Measurements from ENCODE around the gene ANK2. TPM values are rescaled to one million over a fixed set of nuclear protein-coding genes. Genes with fewer than 3 reads are reported as not detected.

Gene ANK2
- total RNA-seq, 8 experiments from 2014 or later: 46.7 to 361 (median 116) TPM

- Histone ChIP-seq H3K4me3 (no peak overlapping the region), H3K27ac (no peak overlapping the region), H3K4me1 (replicated peaks in 1 of 2) (no peaks in the 10 kb centered on the region)
- 51 to 93% (median 71%) methylated on average over 4 to 7 of the region's 7 CpGs; no CpG with 5 or more reads in 1 of the 10 experiments for whole genome bisulfite sequencing, 10 experiments
- in situ Hi-C loops (cut with MboI; ENCODE audit: low pct_unique_long_range_greater_than_20kb in 2 of 9, low sequenced_read_pairs in 9 of 9, unreplicated experiment in 9 of 9): no loop called here
- ATAC-seq (replicated peaks in 6 of 8): no peak
Observed at GRCh38 chr4:113270520-113271319, 221.3 kb downstream of the ANK2 start.

GRCh38 chr4:113272523-113272922 is 223.1 kb downstream of the ANK2 start:
- H3K27ac ChIP-seq: no peak overlapping the region
- H3K4me3 ChIP-seq: no peak overlapping the region
- ATAC-seq (replicated peaks in 6 of 8): no peak
- no peaks in the 10 kb centered on the region for H3K4me1 ChIP-seq (replicated peaks in 1 of 2)
- in situ Hi-C loops (cut with MboI; ENCODE audit: low pct_unique_long_range_greater_than_20kb in 2 of 9, low sequenced_read_pairs in 9 of 9, unreplicated experiment in 9 of 9): no loop called here

GRCh38 chr4:113273721-113274220 is 224.3 kb downstream of the ANK2 start:
- in situ Hi-C loops (cut with MboI; ENCODE audit: low pct_unique_long_range_greater_than_20kb in 2 of 9, low sequenced_read_pairs in 9 of 9, unreplicated experiment in 9 of 9): no loop called here
- Histone ChIP-seq H3K4me1 (replicated peaks in 1 of 2) (no peaks in the 10 kb centered on the region), H3K4me3 (no peak overlapping the region), H3K27ac (no peak overlapping the region)
- no peak for ATAC-seq (replicated peaks in 6 of 8)

- Histone ChIP-seq H3K4me1 (replicated peaks in 1 of 2) (no peaks in the 10 kb centered on the region), H3K4me3 (no peak overlapping the region), H3K27ac (no peak overlapping the region)
- 9 to 100% (median 70%) methylated on average over 3 to 7 of the region's 7 CpGs; no CpG with 5 or more reads in 1 of the 10 experiments for WGBS, 10 experiments
- in situ Hi-C loops (cut with MboI; ENCODE audit: low pct_unique_long_range_greater_than_20kb in 2 of 9, low sequenced_read_pairs in 9 of 9, unreplicated experiment in 9 of 9): loop anchor here in 2 of 9 experiments (25.0 kb wide), 1 partner anchor 164 kb away; no protein-coding TSS in a partner anchor
- ATAC-seq (replicated peaks in 6 of 8): no peak
Observed at GRCh38 chr4:113276464-113277170, 227.2 kb downstream of the ANK2 start.

- Histone ChIP-seq H3K4me3 (no peak overlapping the region), H3K4me1 (replicated peaks in 1 of 2) (no peaks in the 10 kb centered on the region), H3K27ac (no peak overlapping the region)
- 2 to 54% (median 34%) methylated on average over 4 to 8 of the region's 8 CpGs for WGBS, 10 experiments
- ATAC-seq (replicated peaks in 6 of 8): peak; percentile 79 to 99 (median 95)
- in situ Hi-C loops (cut with MboI; ENCODE audit: low pct_unique_long_range_greater_than_20kb in 2 of 9, low sequenced_read_pairs in 9 of 9, unreplicated experiment in 9 of 9): loop anchor here in 2 of 9 experiments (25.0 kb wide), 1 partner anchor 166 kb away; no protein-coding TSS in a partner anchor
Observed at GRCh38 chr4:113278324-113278934, 229.0 kb downstream of the ANK2 start.

GRCh38 chr4:113285501-113285900 is 236.0 kb downstream of the ANK2 start:
- 90 to 100% (median 94%) methylated on average over 1 to 4 of the region's 4 CpGs; no CpG with 5 or more reads in 3 of the 10 experiments for WGBS, 10 experiments
- ATAC-seq (replicated peaks in 6 of 8): peak in 1 of 8 experiments; percentile 63
- Histone ChIP-seq H3K4me3 (no peak overlapping the region), H3K27ac (no peak overlapping the region), H3K4me1 (replicated peaks in 1 of 2) (no peaks in the 10 kb centered on the region)
- in situ Hi-C loops (cut with MboI; ENCODE audit: low pct_unique_long_range_greater_than_20kb in 2 of 9, low sequenced_read_pairs in 9 of 9, unreplicated experiment in 9 of 9): loop anchor here in 2 of 9 experiments (25.0 kb wide), 1 partner anchor 173 kb away; no protein-coding TSS in a partner anchor

- peaks cover 7 to 13% of the 10 kb centered on the region in 2 donors for H3K4me1 ChIP-seq (replicated peaks in 1 of 2)
- no peak overlapping the region for H3K4me3 ChIP-seq
- in situ Hi-C loops (cut with MboI; ENCODE audit: low pct_unique_long_range_greater_than_20kb in 2 of 9, low sequenced_read_pairs in 9 of 9, unreplicated experiment in 9 of 9): loop anchor here in 2 of 9 experiments (25.0 kb wide), 1 partner anchor 176 kb away; no protein-coding TSS in a partner anchor
- WGBS, 10 experiments: 83 to 100% (median 95%) methylated on average over 1 to 2 of the region's 2 CpGs
- H3K27ac ChIP-seq: no peak overlapping the region
- no peak for ATAC-seq (replicated peaks in 6 of 8)
Observed at GRCh38 chr4:113288257-113288656, 238.8 kb downstream of the ANK2 start.

GRCh38 chr4:113288696-113289095 is 239.2 kb downstream of the ANK2 start:
- in situ Hi-C loops (cut with MboI; ENCODE audit: low pct_unique_long_range_greater_than_20kb in 2 of 9, low sequenced_read_pairs in 9 of 9, unreplicated experiment in 9 of 9): loop anchor here in 2 of 9 experiments (25.0 kb wide), 1 partner anchor 176 kb away; no protein-coding TSS in a partner anchor
- Histone ChIP-seq H3K4me1 (replicated peaks in 1 of 2) (peaks cover 7 to 13% of the 10 kb centered on the region in 2 donors), H3K4me3 (no peak overlapping the region), H3K27ac (no peak overlapping the region)
- no peak for ATAC-seq (replicated peaks in 6 of 8)
- 37 to 95% (median 72%) methylated on average over 2 to 4 of the region's 4 CpGs; no CpG with 5 or more reads in 2 of the 10 experiments for WGBS, 10 experiments

- H3K4me3 ChIP-seq: no peak overlapping the region
- in situ Hi-C loops (cut with MboI; ENCODE audit: low pct_unique_long_range_greater_than_20kb in 2 of 9, low sequenced_read_pairs in 9 of 9, unreplicated experiment in 9 of 9): loop anchor here in 2 of 9 experiments (25.0 kb wide), 1 partner anchor 177 kb away; no protein-coding TSS in a partner anchor
- ATAC-seq (replicated peaks in 6 of 8): no peak
- H3K4me1 ChIP-seq (replicated peaks in 1 of 2): peaks cover 7 to 13% of the 10 kb centered on the region in 2 donors
- H3K27ac ChIP-seq: no peak overlapping the region
Observed at GRCh38 chr4:113289766-113290165, 240.3 kb downstream of the ANK2 start.

GRCh38 chr4:113290666-113291065 is 241.2 kb downstream of the ANK2 start:
- no peak overlapping the region for H3K27ac ChIP-seq
- ATAC-seq (replicated peaks in 6 of 8): no peak
- 58 to 100% (median 72%) methylated on average over 1 to 2 of the region's 2 CpGs; no CpG with 5 or more reads in 3 of the 10 experiments for WGBS, 10 experiments
- H3K4me1 ChIP-seq (replicated peaks in 1 of 2): peaks cover 7 to 13% of the 10 kb centered on the region in 2 donors
- in situ Hi-C loops (cut with MboI; ENCODE audit: low pct_unique_long_range_greater_than_20kb in 2 of 9, low sequenced_read_pairs in 9 of 9, unreplicated experiment in 9 of 9): loop anchor here in 2 of 9 experiments (25.0 kb wide), 1 partner anchor 178 kb away; no protein-coding TSS in a partner anchor
- no peak overlapping the region for H3K4me3 ChIP-seq

GRCh38 chr4:113292371-113293042 is 243.1 kb downstream of the ANK2 start:
- ATAC-seq (replicated peaks in 6 of 8): peak in 7 of 8 experiments; percentile 18 to 97 (median 96)
- H3K4me3 ChIP-seq: peak overlapping the region in 1 of 5 donors; percentile 3
- WGBS, 10 experiments: 10 to 54% (median 33%) methylated on average over 2 to 15 of the region's 21 CpGs; no CpG with 5 or more reads in 1 of the 10 experiments
- H3K4me1 ChIP-seq (replicated peaks in 1 of 2): peaks cover 7 to 13% of the 10 kb centered on the region in 2 donors
- in situ Hi-C loops (cut with MboI; ENCODE audit: low pct_unique_long_range_greater_than_20kb in 2 of 9, low sequenced_read_pairs in 9 of 9, unreplicated experiment in 9 of 9): loop anchor here in 2 of 9 experiments (25.0 kb wide), 1 partner anchor 180 kb away; no protein-coding TSS in a partner anchor
- H3K27ac ChIP-seq: peak overlapping the region; percentile 22 to 50

- Histone ChIP-seq H3K4me3 (no peak overlapping the region), H3K4me1 (replicated peaks in 1 of 2) (peaks cover 7 to 13% of the 10 kb centered on the region in 2 donors), H3K27ac (peak overlapping the region in 1 of 2 donors; percentile 1)
- in situ Hi-C loops (cut with MboI; ENCODE audit: low pct_unique_long_range_greater_than_20kb in 2 of 9, low sequenced_read_pairs in 9 of 9, unreplicated experiment in 9 of 9): loop anchor here in 2 of 9 experiments (25.0 kb wide), 1 partner anchor 181 kb away; no protein-coding TSS in a partner anchor
- 3 to 100% (median 28%) methylated on average over 2 to 9 of the region's 9 CpGs for WGBS, 10 experiments
- ATAC-seq (replicated peaks in 6 of 8): peak in 7 of 8 experiments; percentile 40 to 53 (median 45)
Observed at GRCh38 chr4:113293043-113293560, 243.6 kb downstream of the ANK2 start.
